ENCODE results near the gene FILIP1. TPM values are rescaled to one million over a fixed set of nuclear protein-coding genes. Genes with fewer than 3 reads are reported as not detected.

FILIP1 gene
- polyA plus RNA-seq, 2 of the 4 experiments (the other 2 are of a cell fraction): 2.3 to 15.6 TPM

- H3K4me3 ChIP-seq: no peak overlapping the region
- no peak for FAIRE-seq
- peaks cover 15% of the 10 kb centered on the region for H3K4me1 ChIP-seq
- WGBS (ENCODE audit: missing lambda C conversion rate): 81% methylated on average over 7 of the region's 7 CpGs
- CTCF ChIA-PET: no interaction called here
- POLR2A ChIA-PET: no interaction called here
- H3K4me2 ChIP-seq: no peak overlapping the region
- TF ChIP-seq TP53 (CRISPR knock-in tag; IDR thresholded peaks at IDR 0.05) (no peak), RAD21 (conservative IDR thresholded peaks at IDR 0.05 in 1 of 2, IDR thresholded peaks at IDR 0.05 in 1 of 2) (no peak), JUNB (IDR thresholded peaks at IDR 0.05) (no peak), ELK1 (IDR thresholded peaks at IDR 0.05; ENCODE audit: low read depth, low read length) (no peak), ESRRA (IDR thresholded peaks at IDR 0.05; ENCODE audit: borderline replicate concordance, low read length) (no peak)
- DNase-seq (ENCODE audit: low read depth in 1 of 2, low spot score in 1 of 2): no peak
- ATAC-seq: no peak
- no peak overlapping the region for H3K27ac ChIP-seq
- H3K9me3 ChIP-seq: no peaks in the 10 kb centered on the region
Measured at GRCh38 chr6:75290136-75290945, 203.3 kb downstream of the FILIP1 start.

- 97% methylated on average over 1 of the region's 1 CpG for WGBS (ENCODE audit: missing lambda C conversion rate)
- no peak overlapping the region; the same call in 2 of the 3 replicates for H3K4me2 ChIP-seq
- ChIA-PET POLR2A (no interaction called here), CTCF (no interaction called here)
- H3K4me3 ChIP-seq: no peak overlapping the region
- FAIRE-seq (no peak), DNase-seq (ENCODE audit: low read depth in 1 of 2, low spot score in 1 of 2) (no peak), ATAC-seq (no peak)
- H3K27ac ChIP-seq: no peak overlapping the region
- H3K4me1 ChIP-seq: peaks cover 15% of the 10 kb centered on the region
- H3K9me3 ChIP-seq: no peaks in the 10 kb centered on the region
- TF ChIP-seq NR3C1 (IDR thresholded peaks at IDR 0.05): no peak
- TF ChIP-seq BCL3 (IDR thresholded peaks at IDR 0.05): no peak
Measured at GRCh38 chr6:75288023-75288422, 205.6 kb downstream of the FILIP1 start.

GRCh38 chr6:75287424-75287823 lies 206.2 kb downstream of the FILIP1 start:
- 75% methylated on average over 1 of the region's 1 CpG for WGBS (ENCODE audit: missing lambda C conversion rate)
- ATAC-seq (no peak), FAIRE-seq (no peak), DNase-seq (ENCODE audit: low read depth in 1 of 2, low spot score in 1 of 2) (no peak)
- TF ChIP-seq RFX5 (IDR thresholded peaks at IDR 0.05): no peak
- no peak for TF ChIP-seq ELK1 (IDR thresholded peaks at IDR 0.05; ENCODE audit: low read depth, low read length)
- TF ChIP-seq RARB (CRISPR knock-in tag; IDR thresholded peaks at IDR 0.05): no peak
- TF ChIP-seq USF2 (IDR thresholded peaks at IDR 0.05): no peak
- TF ChIP-seq HOXA7 (CRISPR knock-in tag; IDR thresholded peaks at IDR 0.05): no peak
- no peak for TF ChIP-seq ATOH8 (CRISPR knock-in tag; IDR thresholded peaks at IDR 0.05; ENCODE audit: low read depth)
- TF ChIP-seq GATA3 (IDR thresholded peaks at IDR 0.05; ENCODE audit: borderline replicate concordance): no peak
- TF ChIP-seq HDAC2 (IDR thresholded peaks at IDR 0.05): no peak
- TF ChIP-seq RNF2 (IDR thresholded peaks at IDR 0.05; ENCODE audit: borderline replicate concordance, low read depth): no peak
- no peak for TF ChIP-seq TFCP2L1 (CRISPR knock-in tag; IDR thresholded peaks at IDR 0.05)
- TF ChIP-seq ZSCAN20 (CRISPR knock-in tag; IDR thresholded peaks at IDR 0.05): no peak
- TF ChIP-seq MAZ (IDR thresholded peaks at IDR 0.05; ENCODE audit: borderline replicate concordance, low read depth, low read length): no peak
- TF ChIP-seq POLR2AphosphoS2 (conservative IDR thresholded peaks at IDR 0.05; ENCODE audit: low read length): no peak
- no peak for TF ChIP-seq FOXS1 (CRISPR knock-in tag; IDR thresholded peaks at IDR 0.05)
- TF ChIP-seq HOXB5 (CRISPR knock-in tag; IDR thresholded peaks at IDR 0.05): no peak
- no peak for TF ChIP-seq EHMT2 (IDR thresholded peaks at IDR 0.05; ENCODE audit: low read depth)
- Histone ChIP-seq H3K4me1 (peaks cover 15% of the 10 kb centered on the region), H3K27ac (peak overlapping the region; percentile 9 to 36; a peak in 2 of 6 replicates), H3K9me3 (no peaks in the 10 kb centered on the region), H3K4me3 (no peak overlapping the region), H3K4me2 (peak overlapping the region; percentile 69)
- ChIA-PET POLR2A (no interaction called here), CTCF (no interaction called here)

All from A549 (cell line).